GM20000 (cell line): Measurements from ENCODE around the gene FOXP1.

ENCODE experiments used
- DNase-seq: peaks from one replicate; pipeline ENCODE4 v3.0.0; 2012; ENCODE audit warnings: low spot score
- TF ChIP-seq, protein P1 (sequence below): IDR thresholded peaks from 2 replicates; pipeline ENCODE4 v1.5.1; 2012; ENCODE audit warnings: mild to moderate bottlenecking, control low read depth; ENCODE audit errors: extremely low read depth, missing control alignments

The FOXP1 gene

DNA sequence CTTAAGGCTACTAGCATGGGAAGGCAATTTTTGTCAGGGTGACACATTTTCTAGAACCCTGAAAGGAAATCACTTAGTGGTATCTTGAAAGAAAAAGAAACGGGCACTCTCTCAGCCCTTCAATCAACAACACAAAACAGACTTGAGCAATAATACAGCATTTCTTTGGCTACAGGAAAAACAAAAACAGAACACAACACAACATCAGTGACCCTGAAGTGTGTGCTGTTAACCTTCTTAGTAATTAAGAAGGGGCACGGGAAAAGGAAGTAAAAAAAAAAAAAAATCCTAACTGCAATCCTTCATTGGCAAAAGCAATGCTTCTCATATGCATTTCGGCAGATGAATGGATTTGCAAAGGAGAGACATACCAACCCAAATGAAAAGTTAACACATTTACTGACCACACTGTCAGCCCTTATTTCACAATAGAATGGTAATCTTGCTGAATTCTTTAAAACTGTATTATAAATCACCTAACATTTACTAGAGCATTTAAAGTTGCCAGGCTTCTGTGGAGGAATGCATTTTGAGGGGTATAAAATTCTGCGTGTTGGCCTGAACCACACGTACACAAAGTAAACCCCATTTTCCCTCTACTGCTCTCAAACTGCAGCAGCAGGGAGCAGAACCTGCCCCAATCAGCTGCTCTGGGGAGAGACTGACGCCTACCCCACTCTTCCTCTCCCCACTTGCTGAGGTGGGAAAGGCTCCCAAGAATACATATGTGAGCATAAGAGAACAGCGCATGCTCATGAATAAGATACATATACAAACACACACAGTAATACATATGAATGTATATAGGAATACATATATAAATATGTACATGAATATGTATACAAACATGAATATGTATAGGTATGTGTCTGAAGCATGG lies 198.5 kb downstream of the FOXP1 start:
- TF ChIP-seq, protein P1, sequence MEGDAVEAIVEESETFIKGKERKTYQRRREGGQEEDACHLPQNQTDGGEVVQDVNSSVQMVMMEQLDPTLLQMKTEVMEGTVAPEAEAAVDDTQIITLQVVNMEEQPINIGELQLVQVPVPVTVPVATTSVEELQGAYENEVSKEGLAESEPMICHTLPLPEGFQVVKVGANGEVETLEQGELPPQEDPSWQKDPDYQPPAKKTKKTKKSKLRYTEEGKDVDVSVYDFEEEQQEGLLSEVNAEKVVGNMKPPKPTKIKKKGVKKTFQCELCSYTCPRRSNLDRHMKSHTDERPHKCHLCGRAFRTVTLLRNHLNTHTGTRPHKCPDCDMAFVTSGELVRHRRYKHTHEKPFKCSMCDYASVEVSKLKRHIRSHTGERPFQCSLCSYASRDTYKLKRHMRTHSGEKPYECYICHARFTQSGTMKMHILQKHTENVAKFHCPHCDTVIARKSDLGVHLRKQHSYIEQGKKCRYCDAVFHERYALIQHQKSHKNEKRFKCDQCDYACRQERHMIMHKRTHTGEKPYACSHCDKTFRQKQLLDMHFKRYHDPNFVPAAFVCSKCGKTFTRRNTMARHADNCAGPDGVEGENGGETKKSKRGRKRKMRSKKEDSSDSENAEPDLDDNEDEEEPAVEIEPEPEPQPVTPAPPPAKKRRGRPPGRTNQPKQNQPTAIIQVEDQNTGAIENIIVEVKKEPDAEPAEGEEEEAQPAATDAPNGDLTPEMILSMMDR: no peak
- no peak for DNase-seq

DNA sequence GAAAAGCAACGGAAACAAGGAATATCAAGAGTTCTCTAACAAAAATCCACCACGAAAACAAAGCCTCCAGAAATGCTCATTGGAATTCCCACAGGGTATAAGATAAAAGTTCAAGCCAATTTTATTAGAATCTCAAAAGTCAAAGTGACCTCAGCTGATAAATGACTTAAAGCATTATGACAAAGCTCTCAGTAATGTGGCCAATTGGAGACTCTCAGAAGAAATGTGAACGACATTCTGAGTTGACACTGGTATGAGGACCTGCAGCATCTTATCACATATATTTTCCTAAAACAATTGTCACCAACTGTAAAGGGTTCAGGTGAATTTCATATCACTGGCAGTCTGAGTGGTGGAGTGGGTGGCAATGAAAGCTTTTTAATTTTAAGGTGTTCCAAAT lies 199.1 kb downstream of the FOXP1 start:
- TF ChIP-seq, protein P1: no peak
- DNase-seq: no peak

DNA sequence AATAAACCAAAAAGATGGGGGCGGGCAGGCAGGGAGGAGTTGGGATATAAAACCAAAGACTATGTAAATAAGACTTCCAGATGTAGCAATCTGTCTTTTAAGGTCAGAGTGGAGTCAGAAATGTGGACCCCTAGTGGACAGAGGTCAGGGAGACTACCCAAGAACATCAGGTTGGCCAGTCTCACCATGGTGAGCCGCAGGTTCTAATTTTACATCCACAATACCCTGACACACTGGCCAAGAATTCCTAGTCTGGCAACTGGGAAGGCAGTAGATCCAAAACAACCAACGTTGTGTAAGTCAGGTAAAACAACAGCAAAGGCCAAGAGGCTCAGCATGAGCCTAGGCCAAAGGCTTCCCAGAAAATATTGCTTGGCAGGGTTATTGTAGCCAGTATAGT lies 203.4 kb downstream of the FOXP1 start:
- TF ChIP-seq, protein P1: no peak
- DNase-seq: no peak

DNA sequence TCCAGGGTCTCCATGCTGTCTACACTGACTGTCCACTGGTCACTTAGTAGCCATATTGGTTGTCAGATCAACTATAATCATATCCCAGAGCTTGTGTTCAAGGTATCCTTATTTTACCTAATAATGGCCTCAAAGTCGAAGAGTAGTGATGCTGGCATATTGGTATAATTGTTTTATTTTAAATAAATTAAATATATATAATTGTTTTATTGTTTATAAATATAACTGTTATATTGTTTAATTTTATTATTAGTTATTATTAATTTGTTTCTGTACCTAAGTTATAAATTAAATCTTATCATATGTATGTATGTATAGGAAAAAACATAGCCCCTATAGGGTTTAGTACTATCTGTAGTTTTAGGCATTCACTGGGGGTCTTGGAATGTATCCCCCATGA lies 205.0 kb downstream of the FOXP1 start:
- DNase-seq: no peak
- TF ChIP-seq, protein P1: no peak

DNA sequence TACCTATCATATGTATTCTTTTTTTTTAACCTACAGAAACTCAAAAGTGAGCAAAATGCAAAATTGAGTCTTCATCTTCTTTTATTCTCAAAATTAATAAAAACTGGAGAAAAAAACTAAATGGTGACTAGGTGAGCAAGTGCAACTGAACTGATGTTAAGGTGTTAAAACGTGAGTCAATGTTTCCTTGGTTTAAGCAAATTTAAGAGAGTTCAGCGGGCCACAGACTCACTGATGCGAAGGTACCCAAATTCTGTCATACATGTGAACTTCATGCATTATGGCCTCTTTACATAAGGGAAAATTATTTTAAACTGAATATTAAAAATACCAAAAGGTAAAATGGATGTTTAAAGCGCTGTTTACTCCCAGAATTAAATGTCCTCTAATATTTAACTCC lies 206.6 kb downstream of the FOXP1 start:
- DNase-seq: no peak
- TF ChIP-seq, protein P1: no peak

DNA sequence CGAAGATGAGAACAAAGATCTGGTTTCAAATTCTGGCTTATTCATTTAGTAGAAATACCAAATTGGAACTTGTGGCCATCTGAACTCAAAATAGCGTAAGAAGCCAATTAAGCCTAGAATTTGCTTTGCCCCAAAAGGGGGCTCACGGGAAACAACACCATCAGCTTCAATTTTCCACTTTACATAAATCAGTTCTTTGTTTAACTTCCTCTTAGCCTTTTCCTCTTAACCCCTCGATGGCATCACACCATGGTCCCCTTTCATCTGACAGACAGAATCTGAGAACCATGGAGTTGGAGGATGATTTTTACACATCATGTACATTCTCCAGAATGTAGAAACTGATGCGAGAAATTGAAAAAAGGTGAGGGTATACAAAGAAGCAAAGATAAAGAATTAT lies 207.0 kb downstream of the FOXP1 start:
- DNase-seq: no peak
- TF ChIP-seq, protein P1: no peak

DNA sequence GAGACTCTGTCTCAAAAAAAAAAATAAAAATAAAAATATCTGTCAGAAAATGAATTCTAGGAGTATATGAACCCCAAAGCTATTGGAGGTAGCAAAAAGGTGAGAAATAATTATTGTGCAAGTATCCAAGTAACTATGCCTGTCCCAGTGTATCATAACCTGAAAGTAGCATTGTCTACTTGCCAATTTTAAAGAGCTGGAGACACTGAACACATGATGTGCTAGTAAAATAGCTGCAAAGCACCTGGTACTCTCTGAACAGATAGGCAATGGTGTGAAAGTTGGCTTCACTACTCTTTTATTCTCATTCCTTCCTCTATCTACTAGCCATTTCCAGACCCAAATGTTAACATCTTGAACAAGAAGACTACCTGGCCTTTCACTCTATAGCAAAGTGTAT lies 208.9 kb downstream of the FOXP1 start:
- TF ChIP-seq, protein P1: no peak
- DNase-seq: no peak
